HCT116 (cell line): Measurements from ENCODE around the gene SHISA6. TPM values are rescaled to one million over a fixed set of nuclear protein-coding genes. Genes with fewer than 3 reads are reported as not detected.

Experiments used
- ATAC-seq: fragments of 200-7000 bp; cut with Tn5 transposase; 2 replicates; pipeline ENCODE4 v1.9.1; 2020; ENCODE audit warnings: mild to moderate bottlenecking, moderate library complexity
- BruUV-seq: library from RNA; stranded (reverse); fragments of 400-500 nt; replicated peaks from 2 replicates; lab custom pipeline; 2021; lab: Mats Ljungman, UMichigan
- CTCF ChIA-PET: fragments of 300-600 bp; sonication (Branson Sonifier 250); formaldehyde crosslinking; loops from one replicate; lab custom pipeline; 2021; ENCODE audit warnings: antibody characterized with exemption; lab: Charles Lee
- POLR2A ChIA-PET: fragments of 300-600, 350-600 bp; sonication (Branson Sonifier 250); formaldehyde crosslinking; loops from one replicate; lab custom pipeline; 2021; ENCODE audit warnings: antibody characterized with exemption; lab: Charles Lee
- RAD21 ChIA-PET, 2 experiments: fragments of 300-600 bp; sonication (Branson Sonifier 250); formaldehyde crosslinking; loops; one replicate each; lab custom pipeline; 2023; ENCODE audit warnings: low total read pairs in 2 of 2; ENCODE audit not compliant: uncharacterized antibody in 2 of 2, unreplicated experiment in 2 of 2, low non-redundant PET in 1 of 2; lab: Charles Lee
- DNase-seq: peaks from one replicate; pipeline ENCODE4 v3.0.0-alpha.2; 2010; ENCODE audit warnings: low read depth, low spot score
- H2AFZ ChIP-seq: fragments of 200-600 bp; shearing (Covaris generic), sonication (generic); 2 replicates; pipeline ENCODE4 v1.6.1; 2017; ENCODE audit warnings: low read depth, mixed run types, mixed read lengths, antibody characterized with exemption, low read length; ENCODE audit not compliant: poor library complexity, severe bottlenecking
- H3K27ac ChIP-seq: 2 replicates; pipeline ENCODE4 v1.5.1; 2012; ENCODE audit warnings: low read depth, low read length
- H3K27me3 ChIP-seq: fragments of 200-600 bp; sonication (generic); 2 replicates; pipeline ENCODE4 v1.6.1; 2016; ENCODE audit warnings: mixed run types, low read length, mixed read lengths; ENCODE audit not compliant: insufficient read depth
- H3K36me3 ChIP-seq, 2 experiments: fragments of 200-500 bp in 1 of 2; fragments of 200-600 bp in 1 of 2; sonication (Bioruptor generic) in 1 of 2; sonication (generic) in 1 of 2; 2 replicates each; pipeline versions ENCODE4 v1.5.1 to v1.6.1; 2014 to 2016; ENCODE audit warnings: low read length in 2 of 2, inconsistent platforms in 1 of 2, mixed read lengths in 1 of 2, mixed run types in 1 of 2; ENCODE audit not compliant: insufficient read depth in 2 of 2, control insufficient read depth in 1 of 2
- H3K4me1 ChIP-seq, 2 experiments: fragments of 200-600 bp in 1 of 2; sonication (generic) in 1 of 2; 2 replicates each; pipeline versions ENCODE4 v1.5.1 to v1.6.1; 2012 to 2017; ENCODE audit warnings: low read length in 2 of 2, inconsistent platforms in 1 of 2, mild to moderate bottlenecking in 1 of 2, mixed read lengths in 1 of 2, mixed run types in 1 of 2, moderate library complexity in 1 of 2; ENCODE audit not compliant: insufficient read depth in 2 of 2, control insufficient read depth in 1 of 2
- H3K4me2 ChIP-seq: fragments of 200-600 bp; sonication (generic); 2 replicates; pipeline ENCODE4 v1.6.1; 2017; ENCODE audit warnings: mixed run types, low read length, mixed read lengths
- H3K4me3 ChIP-seq, 2 experiments: fragments of 200-600 bp in 1 of 2; sonication (generic) in 1 of 2; replicated peaks in 1 of 2; 2 replicates each; pipeline ENCODE4 v1.5.1; 2011 to 2016; ENCODE audit warnings: low read length in 2 of 2, control low read depth in 1 of 2, low read depth in 1 of 2, mild to moderate bottlenecking in 1 of 2, mixed read lengths in 1 of 2, mixed run types in 1 of 2
- H3K79me2 ChIP-seq: fragments of 200-600 bp; sonication (generic); 2 replicates; pipeline ENCODE4 v1.6.1; 2017; ENCODE audit warnings: mild to moderate bottlenecking, mixed run types, low read length, moderate library complexity, mixed read lengths; ENCODE audit not compliant: insufficient read depth
- H3K9ac ChIP-seq: fragments of 200-600 bp; sonication (generic); 2 replicates; pipeline ENCODE4 v1.6.1; 2016; ENCODE audit warnings: low read length, mixed read lengths
- H3K9me2 ChIP-seq: fragments of 200-600 bp; sonication (generic), shearing (Covaris generic); 2 replicates; pipeline ENCODE4 v1.6.1; 2017; ENCODE audit warnings: mixed run types, mild to moderate bottlenecking, moderate library complexity; ENCODE audit not compliant: insufficient read depth
- H3K9me3 ChIP-seq, 2 experiments: fragments of 200-500 bp in 1 of 2; fragments of 200-600 bp in 1 of 2; sonication (Bioruptor generic) in 1 of 2; sonication (generic) in 1 of 2; 2 replicates each; pipeline ENCODE4 v1.6.1; 2014 to 2017; ENCODE audit warnings: low read length in 2 of 2, mixed read lengths in 2 of 2, inconsistent platforms in 1 of 2, low read depth in 1 of 2, mild to moderate bottlenecking in 1 of 2, mixed run types in 1 of 2, moderate library complexity in 1 of 2; ENCODE audit not compliant: control insufficient read depth in 1 of 2, insufficient read depth in 1 of 2
- H4K20me1 ChIP-seq: fragments of 200-600 bp; sonication (generic), shearing (Covaris generic); 2 replicates; pipeline ENCODE4 v1.6.1; 2017; ENCODE audit warnings: mixed run types, mild to moderate bottlenecking, moderate library complexity; ENCODE audit not compliant: insufficient read depth
- CBX3 ChIP-seq: IDR thresholded peaks from 2 replicates; pipeline ENCODE4 v1.6.1; 2012; ENCODE audit warnings: low read depth
- CEBPB ChIP-seq: IDR thresholded peaks from 2 replicates; pipeline ENCODE4 v1.6.1; 2012; ENCODE audit warnings: low read depth
- CTCF ChIP-seq, 3 experiments: fragments of 200-600 bp in 1 of 3; sonication (generic) in 1 of 3; IDR thresholded peaks in 2 of 3; conservative IDR thresholded peaks in 1 of 3; 2 replicates each; pipeline ENCODE4 v1.5.1; 2012 to 2017; ENCODE audit warnings: low read depth in 2 of 3, low read length in 2 of 3, antibody characterized with exemption in 1 of 3, borderline replicate concordance in 1 of 3, control low read depth in 1 of 3, mild to moderate bottlenecking in 1 of 3, mixed read lengths in 1 of 3, mixed run types in 1 of 3, moderate library complexity in 1 of 3; ENCODE audit not compliant: insufficient read depth in 1 of 3
- EGR1 ChIP-seq: IDR thresholded peaks from 2 replicates; pipeline ENCODE4 v1.6.1; 2012; ENCODE audit warnings: low read depth
- FOSL1 ChIP-seq: IDR thresholded peaks from 2 replicates; pipeline ENCODE4 v1.6.1; 2012; ENCODE audit warnings: low read depth
- JUND ChIP-seq: IDR thresholded peaks from 2 replicates; pipeline ENCODE4 v1.6.1; 2012
- MAX ChIP-seq: IDR thresholded peaks from 2 replicates; pipeline ENCODE4 v1.6.1; 2012
- POLR2AphosphoS5 ChIP-seq: IDR thresholded peaks from 2 replicates; pipeline ENCODE4 v1.6.1; 2011; ENCODE audit warnings: mild to moderate bottlenecking, low read depth, low read length, moderate library complexity
- SIN3A ChIP-seq: IDR thresholded peaks from 2 replicates; pipeline ENCODE4 v1.6.1; 2012; ENCODE audit warnings: low read depth
- SP1 ChIP-seq: IDR thresholded peaks from 2 replicates; pipeline ENCODE4 v1.6.1; 2012; ENCODE audit warnings: low read depth
- ZBTB33 ChIP-seq: IDR thresholded peaks from 2 replicates; pipeline ENCODE4 v1.6.1; 2011; ENCODE audit warnings: mild to moderate bottlenecking, low read length, moderate library complexity; ENCODE audit not compliant: insufficient replicate concordance; ENCODE audit errors: extremely low read depth
- ZFX ChIP-seq: fragments of 450-650 bp; IDR thresholded peaks from 2 replicates; pipeline ENCODE4 v1.6.1; 2017
- intact Hi-C: fragments of 100-400 bp; cut with micrococcal nuclease; formaldehyde crosslinking; loops from 2 replicates; pipeline ENCODE4 v1.10.0; 2022
- total RNA-seq: library from RNA; stranded (reverse); gene quantifications from one replicate; pipeline ENCODE4 v1.2.1, GENCODE V29; 2021; ENCODE audit not compliant: unreplicated experiment

Gene SHISA6
- total RNA-seq, 1 experiment from 2014 or later: not detected

- no peak overlapping the region for H2AFZ ChIP-seq
- ATAC-seq (no peak), DNase-seq (no peak)
- H3K27me3 ChIP-seq: no peaks in the 10 kb centered on the region
- no peaks in the 10 kb centered on the region for H3K9me2 ChIP-seq
- H3K4me2 ChIP-seq: no peak overlapping the region
- no peaks in the 10 kb centered on the region for H4K20me1 ChIP-seq
- ChIA-PET RAD21 (no interaction called here), POLR2A (no interaction called here), CTCF (no interaction called here)
- no peaks in the 10 kb centered on the region for H3K4me1 ChIP-seq
- H3K36me3 ChIP-seq: no peaks in the 10 kb centered on the region
- no peaks in the 10 kb centered on the region for H3K79me2 ChIP-seq
- H3K4me3 ChIP-seq: no peak overlapping the region
- peaks cover 8 to 39% of the 10 kb centered on the region in 2 experiments; a peak in 2 of 4 replicates for H3K9me3 ChIP-seq
- no peak overlapping the region for H3K27ac ChIP-seq
- no TSS peak for BruUV-seq
- intact Hi-C loops: no loop called here
- no peak for TF ChIP-seq SIN3A
- TF ChIP-seq CBX3: no peak
- no peak for TF ChIP-seq FOSL1
- TF ChIP-seq POLR2AphosphoS5: no peak
- no peak for TF ChIP-seq ZBTB33
- no peak for TF ChIP-seq CEBPB
- TF ChIP-seq JUND: no peak
- no peak for TF ChIP-seq SP1
- no peak for TF ChIP-seq EGR1
- TF ChIP-seq ZFX: no peak
- TF ChIP-seq CTCF (IDR thresholded peaks at IDR 0.05 in 2 of 3, conservative IDR thresholded peaks at IDR 0.05 in 1 of 3; ENCODE audit: borderline replicate concordance in 1 of 3, insufficient read depth in 1 of 3, low read depth in 2 of 3, low read length in 2 of 3): no peak
- no peak for TF ChIP-seq MAX
- TF ChIP-seq, all 23 proteins: peak for 0
- H3K9ac ChIP-seq: no peak overlapping the region
These were observed 27.1 kb downstream of the SHISA6 start for GRCh38 chr17:11267999-11268575.
